H1 (cell line): ENCODE measurements around the gene CEACAM21. TPM values are rescaled to one million over a fixed set of nuclear protein-coding genes. Genes with fewer than 3 reads are reported as not detected.

Experiments
- CTCF ChIA-PET: fragments of 300-600 bp; sonication (Branson Sonifier 250); formaldehyde crosslinking; loops from one replicate; lab custom pipeline; 2021; ENCODE audit not compliant: partially characterized antibody; lab: Charles Lee
- POLR2A ChIA-PET: fragments of 300-600 bp; sonication (Branson Sonifier 250); formaldehyde crosslinking; loops from one replicate; lab custom pipeline; 2021; ENCODE audit warnings: inconsistent platforms; ENCODE audit not compliant: partially characterized antibody; lab: Charles Lee
- DNase-seq, 2 experiments: peaks; one replicate each; pipeline versions ENCODE4 v3.0.0 to v3.0.0-alpha.2; 2010 to 2022; ENCODE audit warnings: low spot score in 2 of 2, low read depth in 1 of 2, mixed read lengths in 1 of 2
- FAIRE-seq: peaks from 2 replicates; lab custom pipeline; 2011; peaks lifted over from hg19 to GRCh38; lab: Jason Lieb, UNC
- H2AFZ ChIP-seq: 2 replicates; pipeline ENCODE4 v1.8.1; 2012; ENCODE audit warnings: low read length, inconsistent platforms
- H2AK5ac ChIP-seq: 2 replicates; pipeline ENCODE4 v1.6.1; 2013; ENCODE audit warnings: low read depth, low read length
- H2BK120ac ChIP-seq: replicated peaks from 2 replicates; pipeline ENCODE3; 2013; ENCODE audit warnings: low read depth, low read length, inconsistent platforms
- H2BK12ac ChIP-seq: 2 replicates; pipeline ENCODE4 v1.6.1; 2013; ENCODE audit warnings: low read depth, low read length
- H2BK15ac ChIP-seq: 2 replicates; pipeline ENCODE4 v1.6.1; 2013; ENCODE audit warnings: low read length
- H2BK20ac ChIP-seq: 2 replicates; pipeline ENCODE4 v1.6.1; 2013; ENCODE audit warnings: low read length
- H2BK5ac ChIP-seq: 2 replicates; pipeline ENCODE4 v1.6.1; 2013; ENCODE audit warnings: low read depth, low read length
- H3K14ac ChIP-seq: 2 replicates; pipeline ENCODE4 v1.6.1; 2013; ENCODE audit warnings: inconsistent platforms; ENCODE audit not compliant: insufficient read length
- H3K18ac ChIP-seq: 2 replicates; pipeline ENCODE4 v1.6.1; 2013; ENCODE audit warnings: low read length; ENCODE audit errors: extremely low read depth
- H3K23ac ChIP-seq: 2 replicates; pipeline ENCODE4 v1.6.1; 2013; ENCODE audit warnings: inconsistent platforms; ENCODE audit not compliant: insufficient read length
- H3K23me2 ChIP-seq: 2 replicates; pipeline ENCODE4 v1.6.1; 2013; ENCODE audit warnings: low read depth, low read length
- H3K27ac ChIP-seq: 2 replicates; pipeline ENCODE4 v1.6.1; 2011; ENCODE audit warnings: low read depth, low read length, inconsistent platforms
- H3K27me3 ChIP-seq, 4 experiments: replicated peaks in 1 of 4; 1 replicate in 1 of 4; 2 replicates in 3 of 4; pipeline versions ENCODE4 v1.6.1 to v1.8.1; 2011 to 2013; ENCODE audit warnings: low read length in 3 of 4, mild to moderate bottlenecking in 3 of 4, inconsistent platforms in 2 of 4, mixed read lengths in 2 of 4, moderate library complexity in 1 of 4; ENCODE audit not compliant: control insufficient read depth in 3 of 4, insufficient read depth in 3 of 4; ENCODE audit errors: extremely low read depth in 1 of 4
- H3K36me3 ChIP-seq, 4 experiments: 2 replicates each; pipeline versions ENCODE4 v1.6.1 to v1.8.1; 2011 to 2013; ENCODE audit warnings: mild to moderate bottlenecking in 4 of 4, low read length in 3 of 4, moderate library complexity in 2 of 4, control low read depth in 1 of 4, inconsistent platforms in 1 of 4; ENCODE audit not compliant: insufficient read depth in 4 of 4, control insufficient read depth in 2 of 4
- H3K4ac ChIP-seq: replicated peaks from 2 replicates; pipeline ENCODE3; 2013; ENCODE audit warnings: low read length, low read depth, mixed read lengths, inconsistent platforms; ENCODE audit not compliant: insufficient read length
- H3K4me1 ChIP-seq, 4 experiments: replicated peaks in 1 of 4; 1 replicate in 1 of 4; 2 replicates in 3 of 4; pipeline versions ENCODE4 v1.6.1 to v1.8.1; 2011 to 2013; ENCODE audit warnings: low read length in 3 of 4, inconsistent platforms in 2 of 4, mixed read lengths in 1 of 4; ENCODE audit not compliant: insufficient read depth in 4 of 4, control insufficient read depth in 3 of 4
- H3K4me2 ChIP-seq, 2 experiments: 2 replicates each; pipeline versions ENCODE4 v1.6.1 to v1.8.1; 2011 to 2013; ENCODE audit warnings: low read depth in 2 of 2, low read length in 2 of 2, control low read depth in 1 of 2, inconsistent platforms in 1 of 2, mild to moderate bottlenecking in 1 of 2; ENCODE audit not compliant: insufficient read depth in 1 of 2
- H3K4me3 ChIP-seq, 4 experiments: fragments of 200-600, 300-600 bp in 1 of 4; sonication (generic), shearing (Covaris generic), sonication (Bioruptor Twin) in 1 of 4; 2 replicates each; pipeline versions ENCODE4 v1.5.1 to v1.8.1; 2011 to 2016; ENCODE audit warnings: low read length in 4 of 4, low read depth in 3 of 4, control low read depth in 2 of 4, inconsistent platforms in 2 of 4, mild to moderate bottlenecking in 2 of 4, mixed read lengths in 1 of 4, moderate library complexity in 1 of 4; ENCODE audit not compliant: insufficient read depth in 2 of 4; ENCODE audit errors: extremely low read depth in 1 of 4
- H3K56ac ChIP-seq: replicated peaks from 2 replicates; pipeline ENCODE3; 2013; ENCODE audit warnings: low read depth, mild to moderate bottlenecking, mixed read lengths, low read length, inconsistent platforms; ENCODE audit not compliant: insufficient read length
- H3K79me1 ChIP-seq: 2 replicates; pipeline ENCODE4 v1.6.1; 2013; ENCODE audit warnings: low read depth, low read length, control low read depth
- H3K79me2 ChIP-seq, 2 experiments: 2 replicates each; pipeline versions ENCODE4 v1.6.1 to v1.8.1; 2012 to 2013; ENCODE audit warnings: low read length in 2 of 2, mild to moderate bottlenecking in 2 of 2, inconsistent platforms in 1 of 2; ENCODE audit not compliant: insufficient read depth in 2 of 2, control insufficient read depth in 1 of 2
- H3K9ac ChIP-seq, 4 experiments: replicated peaks in 1 of 4; 1 replicate in 1 of 4; 2 replicates in 3 of 4; pipeline versions ENCODE4 v1.6.1 to v1.8.1; 2011 to 2013; ENCODE audit warnings: low read depth in 3 of 4, low read length in 3 of 4, control low read depth in 2 of 4, mild to moderate bottlenecking in 2 of 4, moderate library complexity in 2 of 4, inconsistent platforms in 1 of 4; ENCODE audit errors: extremely low read depth in 1 of 4
- H3K9me3 ChIP-seq, 2 experiments: 2 replicates each; pipeline versions ENCODE4 v1.6.1 to v1.8.1; 2012 to 2013; ENCODE audit warnings: mild to moderate bottlenecking in 2 of 2, moderate library complexity in 2 of 2, control low read depth in 1 of 2, inconsistent platforms in 1 of 2, low read depth in 1 of 2, low read length in 1 of 2, mixed read lengths in 1 of 2; ENCODE audit not compliant: insufficient read depth in 2 of 2
- H4K20me1 ChIP-seq, 2 experiments: replicated peaks in 1 of 2; 2 replicates each; pipeline versions ENCODE3 to v1.8.1; 2011 to 2013; ENCODE audit warnings: inconsistent platforms in 2 of 2, low read length in 2 of 2, mild to moderate bottlenecking in 1 of 2; ENCODE audit not compliant: insufficient read depth in 2 of 2, control insufficient read depth in 1 of 2
- H4K5ac ChIP-seq: 2 replicates; pipeline ENCODE4 v1.6.1; 2013; ENCODE audit warnings: low read length, low read depth, mixed read lengths, inconsistent platforms; ENCODE audit not compliant: insufficient read length
- H4K8ac ChIP-seq: 2 replicates; pipeline ENCODE4 v1.8.0; 2013; ENCODE audit warnings: mild to moderate bottlenecking, moderate library complexity, low read length, inconsistent platforms; ENCODE audit not compliant: insufficient read depth; ENCODE audit errors: extremely low read depth
- H4K91ac ChIP-seq: replicated peaks from 2 replicates; pipeline ENCODE3; 2013; ENCODE audit warnings: low read length, mixed read lengths, inconsistent platforms; ENCODE audit not compliant: insufficient read length
- CREB1 ChIP-seq: IDR thresholded peaks from 2 replicates; pipeline ENCODE4 v1.6.1; 2012; ENCODE audit warnings: inconsistent platforms
- NANOG ChIP-seq: IDR thresholded peaks from 2 replicates; pipeline ENCODE4 v1.6.1; 2011; ENCODE audit warnings: low read length, low read depth, mild to moderate bottlenecking, inconsistent platforms; ENCODE audit not compliant: insufficient read depth, poor library complexity, severe bottlenecking
- PHF8 ChIP-seq: fragments of 200-600 bp; sonication (generic); conservative IDR thresholded peaks from 2 replicates; pipeline ENCODE4 v1.7.1; 2012; ENCODE audit warnings: low read depth, mild to moderate bottlenecking, inconsistent platforms, low read length, moderate library complexity
- SAP30 ChIP-seq: fragments of 300-600 bp; sonication (generic); IDR thresholded peaks from 2 replicates; pipeline ENCODE4 v1.7.1; 2012; ENCODE audit warnings: low read length, moderate library complexity, mild to moderate bottlenecking, inconsistent platforms; ENCODE audit not compliant: insufficient read depth, insufficient replicate concordance
- SIN3A ChIP-seq, 2 experiments: IDR thresholded peaks in 1 of 2; conservative IDR thresholded peaks in 1 of 2; 2 replicates each; pipeline ENCODE4 v1.6.1; 2011 to 2012; ENCODE audit warnings: low read length in 2 of 2, improper control_type of control experiment in 1 of 2, low read depth in 1 of 2, mild to moderate bottlenecking in 1 of 2
- SP4 ChIP-seq: IDR thresholded peaks from 2 replicates; pipeline ENCODE4 v1.6.1; 2012; ENCODE audit warnings: low read length, inconsistent platforms
- SUZ12 ChIP-seq: fragments of 200-600 bp; sonication (generic); IDR thresholded peaks from 2 replicates; pipeline ENCODE4 v1.6.1; 2012; ENCODE audit warnings: mild to moderate bottlenecking, inconsistent platforms, low read length, moderate library complexity, mixed read lengths
- ZNF274 ChIP-seq: IDR thresholded peaks from 2 replicates; pipeline ENCODE4 v1.7.0; 2012; ENCODE audit warnings: low read length, borderline replicate concordance; ENCODE audit errors: extremely low read depth
- polyA plus RNA-seq, 7 experiments: library from polyadenylated mRNA; depleted of rRNA in 3 of 7; stranded (reverse) in 5 of 7; unstranded in 2 of 7; fragments of >200 nt in 5 of 7; fragments of 200-250 nt in 2 of 7; gene quantifications; 1 replicate in 5 of 7; 2 replicates in 1 of 7; 4 replicates in 1 of 7; pipeline versions ENCODE4 v1.2.1 to v1.2.3, GENCODE V29; 2011 to 2013; ENCODE audit warnings: missing spikeins in 2 of 7, mixed read lengths in 2 of 7
- total RNA-seq: library from RNA; stranded (reverse); fragmentation: NEBNext Ultra II Directional; extraction: Animal tissue kit (Norgen Biotek cat#: 25700); gene quantifications from 2 replicates; pipeline ENCODE4 v1.2.1, GENCODE V29; 2021
- TF ChIP-seq, protein P1 (sequence below): IDR thresholded peaks from 2 replicates; pipeline ENCODE4 v1.6.1; 2012; ENCODE audit warnings: low read length, inconsistent platforms
- TF ChIP-seq, protein P2 (sequence below), 3 experiments: IDR thresholded peaks; 1 replicate in 2 of 3; 2 replicates in 1 of 3; pipeline versions ENCODE4 v1.5.1 to v1.6.1; 2011; ENCODE audit warnings: low read length in 3 of 3, mild to moderate bottlenecking in 3 of 3, inconsistent platforms in 2 of 3, low read depth in 1 of 3, moderate library complexity in 1 of 3; ENCODE audit not compliant: insufficient read depth in 1 of 3; ENCODE audit errors: control extremely low read depth in 1 of 3

The CEACAM21 gene
- total and polyA plus RNA-seq, 2 of the 8 experiments (the other 6 are each of a cell fraction or from before 2014, with no cell fraction given): not detected

DNA sequence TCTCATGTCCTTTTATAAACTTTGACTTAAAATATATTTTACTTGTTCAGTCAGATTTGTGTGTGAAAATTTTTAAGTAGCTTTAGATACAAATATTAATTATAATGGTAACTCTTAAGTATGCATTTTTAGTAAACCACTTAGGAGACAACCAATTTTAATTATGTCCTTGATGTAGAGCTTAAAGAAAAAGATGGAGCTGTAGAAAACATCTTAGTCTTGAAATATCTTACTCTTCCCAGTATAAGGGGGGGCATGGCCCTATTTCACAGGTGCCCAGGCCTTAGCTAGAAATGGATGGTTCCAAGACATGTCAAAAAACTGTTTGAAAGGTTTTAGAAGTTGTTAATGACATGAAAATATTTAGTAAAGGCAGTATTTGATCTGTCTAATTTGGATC, 43.4 kb upstream of the CEACAM21 start:
- no peak for DNase-seq
- Histone ChIP-seq H4K5ac (no peak overlapping the region), H3K79me1 (no peaks in the 10 kb centered on the region), H2BK15ac (no peak overlapping the region), H3K4me2 (no peak overlapping the region), H3K36me3 (no peaks in the 10 kb centered on the region), H2BK20ac (no peak overlapping the region), H3K79me2 (no peaks in the 10 kb centered on the region), H3K23me2 (no peaks in the 10 kb centered on the region; the same call in 1 of the 2 replicates), H2BK12ac (no peak overlapping the region), H4K20me1 (no peaks in the 10 kb centered on the region), H3K27ac (no peak overlapping the region), H3K4me1 (no peaks in the 10 kb centered on the region), H4K8ac (no peak overlapping the region), H3K18ac (no peak overlapping the region), H3K9ac (no peak overlapping the region), H4K91ac (no peak overlapping the region), H3K23ac (no peak overlapping the region), H3K4ac (no peak overlapping the region), H3K56ac (no peak overlapping the region), H2BK5ac (no peak overlapping the region), H3K14ac (no peak overlapping the region), H2AK5ac (no peak overlapping the region), H2AFZ (no peak overlapping the region), H3K9me3 (peaks cover 12 to 41% of the 10 kb centered on the region in 2 experiments), H3K4me3 (no peak overlapping the region), H2BK120ac (no peak overlapping the region), H3K27me3 (no peaks in the 10 kb centered on the region; a peak in 1 of 7 replicates)
- ChIA-PET POLR2A (interaction anchor here (1.4 kb wide), 1 partner anchor 93 kb away, joined by 5 read pairs; the partner anchor contains the start of gene DMAC2), CTCF (interaction anchor here (0.8 to 2.6 kb wide), 3 partner anchors 31 to 84 kb away, joined by 3 to 7 read pairs (median 7); no protein-coding TSS in a partner anchor)
- no peak for FAIRE-seq
- TF ChIP-seq CREB1 (no peak), PHF8 (no peak), SP4 (no peak), ZNF274 (no peak), NANOG (no peak), SUZ12 (no peak), SIN3A (conservative IDR thresholded peaks at IDR 0.05 in 1 of 2, IDR thresholded peaks at IDR 0.05 in 1 of 2; ENCODE audit: low read depth in 1 of 2, low read length in 2 of 2) (no peak), SAP30 (no peak)
- TF ChIP-seq, protein P1, sequence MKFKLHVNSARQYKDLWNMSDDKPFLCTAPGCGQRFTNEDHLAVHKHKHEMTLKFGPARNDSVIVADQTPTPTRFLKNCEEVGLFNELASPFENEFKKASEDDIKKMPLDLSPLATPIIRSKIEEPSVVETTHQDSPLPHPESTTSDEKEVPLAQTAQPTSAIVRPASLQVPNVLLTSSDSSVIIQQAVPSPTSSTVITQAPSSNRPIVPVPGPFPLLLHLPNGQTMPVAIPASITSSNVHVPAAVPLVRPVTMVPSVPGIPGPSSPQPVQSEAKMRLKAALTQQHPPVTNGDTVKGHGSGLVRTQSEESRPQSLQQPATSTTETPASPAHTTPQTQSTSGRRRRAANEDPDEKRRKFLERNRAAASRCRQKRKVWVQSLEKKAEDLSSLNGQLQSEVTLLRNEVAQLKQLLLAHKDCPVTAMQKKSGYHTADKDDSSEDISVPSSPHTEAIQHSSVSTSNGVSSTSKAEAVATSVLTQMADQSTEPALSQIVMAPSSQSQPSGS: no peak
- TF ChIP-seq, protein P2, sequence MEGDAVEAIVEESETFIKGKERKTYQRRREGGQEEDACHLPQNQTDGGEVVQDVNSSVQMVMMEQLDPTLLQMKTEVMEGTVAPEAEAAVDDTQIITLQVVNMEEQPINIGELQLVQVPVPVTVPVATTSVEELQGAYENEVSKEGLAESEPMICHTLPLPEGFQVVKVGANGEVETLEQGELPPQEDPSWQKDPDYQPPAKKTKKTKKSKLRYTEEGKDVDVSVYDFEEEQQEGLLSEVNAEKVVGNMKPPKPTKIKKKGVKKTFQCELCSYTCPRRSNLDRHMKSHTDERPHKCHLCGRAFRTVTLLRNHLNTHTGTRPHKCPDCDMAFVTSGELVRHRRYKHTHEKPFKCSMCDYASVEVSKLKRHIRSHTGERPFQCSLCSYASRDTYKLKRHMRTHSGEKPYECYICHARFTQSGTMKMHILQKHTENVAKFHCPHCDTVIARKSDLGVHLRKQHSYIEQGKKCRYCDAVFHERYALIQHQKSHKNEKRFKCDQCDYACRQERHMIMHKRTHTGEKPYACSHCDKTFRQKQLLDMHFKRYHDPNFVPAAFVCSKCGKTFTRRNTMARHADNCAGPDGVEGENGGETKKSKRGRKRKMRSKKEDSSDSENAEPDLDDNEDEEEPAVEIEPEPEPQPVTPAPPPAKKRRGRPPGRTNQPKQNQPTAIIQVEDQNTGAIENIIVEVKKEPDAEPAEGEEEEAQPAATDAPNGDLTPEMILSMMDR (IDR thresholded peaks at IDR 0.05; ENCODE audit: control extremely low read depth in 1 of 3, insufficient read depth in 1 of 3, low read depth in 1 of 3, low read length in 3 of 3): no peak
